Neural crest cell (in vitro differentiated cells): ENCODE data around the gene PTPN23. TPM values are rescaled to one million over a fixed set of nuclear protein-coding genes. Genes with fewer than 3 reads are reported as not detected.
"Not testable (repeated sequence)": the region's sequence is repeated elsewhere in the genome, so short reads cannot be mapped to it uniquely, and the experiment has no call there.

ENCODE experiments used
- DNase-seq: peaks from one replicate; pipeline ENCODE4 v3.0.0; 2021; ENCODE audit warnings: low read depth, mixed read lengths, low spot score
- H3K27ac Mint-ChIP-seq: one replicate; pipeline ENCODE4 v1.8.0; 2021; ENCODE audit warnings: mild to moderate bottlenecking, mixed read lengths; ENCODE audit not compliant: unreplicated experiment
- H3K27me3 Mint-ChIP-seq: 2 replicates; pipeline ENCODE4 v1.8.0; 2021; ENCODE audit warnings: low read depth, mild to moderate bottlenecking, mixed read lengths
- H3K36me3 Mint-ChIP-seq: 2 replicates; pipeline ENCODE4 v1.8.0; 2021; ENCODE audit warnings: low read depth, mild to moderate bottlenecking, mixed read lengths
- H3K4me1 Mint-ChIP-seq: 2 replicates; pipeline ENCODE4 v1.8.0; 2021; ENCODE audit warnings: mixed read lengths
- H3K4me3 Mint-ChIP-seq: one replicate; pipeline ENCODE4 v1.8.0; 2021; ENCODE audit warnings: mild to moderate bottlenecking, mixed read lengths
- H3K9me3 Mint-ChIP-seq: 2 replicates; pipeline ENCODE4 v1.8.0; 2021; ENCODE audit warnings: mixed read lengths
- CTCF ChIP-seq: fragments of 200-600 bp; sonication (generic); conservative IDR thresholded peaks from 2 replicates; pipeline ENCODE4 v1.5.0; 2021; ENCODE audit warnings: antibody characterized with exemption, mild to moderate bottlenecking
- total RNA-seq: library from RNA; stranded (reverse); gene quantifications from 2 replicates; pipeline ENCODE4 v1.2.1, GENCODE V29; 2021

The PTPN23 gene
- total RNA-seq, 1 donor from 2014 or later: 43.9 TPM

- Mint-ChIP-seq H3K4me3 (no peak overlapping the region), H3K27ac (no peak overlapping the region), H3K4me1 (peaks cover 17% of the 10 kb centered on the region), H3K36me3 (peaks cover 11% of the 10 kb centered on the region), H3K27me3 (no peaks in the 10 kb centered on the region), H3K9me3 (peaks cover 6% of the 10 kb centered on the region)
- no peak for DNase-seq
- no peak for TF ChIP-seq CTCF
Measured at GRCh38 chr3:47456984-47457383, 76.2 kb downstream of the PTPN23 start.

DNA sequence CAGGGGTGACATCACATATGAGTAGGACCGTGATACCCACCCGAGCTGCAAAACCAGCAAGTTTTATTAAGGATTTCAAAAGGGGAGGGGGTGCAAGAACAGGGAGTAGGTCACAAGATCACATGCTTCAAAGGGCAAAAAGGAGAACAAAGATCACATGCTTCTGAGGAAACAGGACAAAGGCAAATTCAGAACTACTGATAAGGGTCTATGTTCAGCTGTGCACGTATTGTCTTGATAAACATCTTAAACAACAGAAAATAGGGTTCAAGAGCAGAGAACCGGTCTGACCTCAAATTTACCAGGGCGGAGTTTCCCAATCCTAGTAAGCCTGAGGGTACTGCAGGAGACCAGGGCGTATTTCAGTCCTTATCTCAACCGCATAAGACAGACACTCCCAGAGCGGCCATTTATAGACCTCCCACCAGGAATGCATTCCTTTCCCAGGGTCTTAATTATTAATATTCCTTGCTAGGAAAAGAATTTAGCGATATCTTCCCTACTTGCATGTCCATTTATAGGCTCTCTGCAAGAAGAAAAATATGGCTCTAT, 78.8 kb downstream of the PTPN23 start:
- Mint-ChIP-seq H3K36me3 (peaks cover 10% of the 10 kb centered on the region), H3K27ac (peak overlapping the region; percentile 89), H3K4me1 (peaks cover 20% of the 10 kb centered on the region)
- not testable (repeated sequence) for H3K9me3 Mint-ChIP-seq, DNase-seq, H3K27me3 Mint-ChIP-seq, H3K4me3 Mint-ChIP-seq

Other genes with a start within 250 kb of the PTPN23 start
- 52.7 and 56.1 TPM in 2 replicates for gene SETD2, start 216.9 kb upstream of the PTPN23 start, total RNA-seq
- 6.9 and 7.1 TPM in 2 replicates for gene KIF9, start 98.2 kb upstream of the PTPN23 start, total RNA-seq
- gene KLHL18, start 98.1 kb upstream of the PTPN23 start, total RNA-seq: 36.1 and 39.1 TPM in 2 replicates
- gene SCAP, start 94.9 kb downstream of the PTPN23 start, total RNA-seq: 90.2 and 103 TPM in 2 replicates
- 60.4 and 61.0 TPM in 2 replicates for gene ELP6, start 132.7 kb downstream of the PTPN23 start, total RNA-seq
- 21.9 and 23.3 TPM in 2 replicates for gene CSPG5, start 197.8 kb downstream of the PTPN23 start, total RNA-seq